ENCODE measurements around the gene PTPRF.
A peak's percentile ranks its signal among the peaks of the same experiment; 100 is the strongest.

PTPRF gene

DNA sequence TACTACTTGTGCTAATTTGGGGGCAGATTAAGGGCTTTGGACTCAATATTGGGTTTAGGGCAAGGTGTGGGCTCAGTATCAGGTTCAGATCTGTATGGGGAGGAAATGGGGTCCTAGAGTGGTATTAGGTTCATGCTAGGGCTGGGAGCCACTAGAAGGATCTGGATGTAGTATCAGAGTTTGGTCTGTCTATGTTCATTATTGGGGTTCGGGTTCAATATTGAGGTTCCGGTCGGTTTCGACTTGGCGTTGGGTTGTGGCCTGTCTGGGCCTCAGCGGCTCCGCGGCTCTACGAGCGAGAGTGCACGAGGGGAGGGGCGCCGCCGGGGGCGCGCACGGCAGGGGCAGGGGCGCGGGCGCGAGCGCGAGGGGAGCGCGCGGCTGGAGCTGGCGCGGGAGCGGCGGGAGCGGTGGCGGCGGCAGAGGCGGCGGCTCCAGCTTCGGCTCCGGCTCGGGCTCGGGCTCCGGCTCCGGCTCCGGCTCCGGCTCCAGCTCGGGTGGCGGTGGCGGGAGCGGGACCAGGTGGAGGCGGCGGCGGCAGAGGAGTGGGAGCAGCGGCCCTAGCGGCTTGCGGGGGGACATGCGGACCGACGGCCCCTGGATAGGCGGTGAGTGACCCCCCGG, at the start of gene PTPRF:
TSS of gene PTPRF (plus strand) at position 401 of the 624 bp plus-strand sequence. CDS start 14,193 bp downstream, outside the sequence.
- Histone ChIP-seq H3K27ac (ENCODE audit: low read length) (no peak within 1 kb of the TSS), H3K9me3 (ENCODE audit: insufficient read depth, low read length) (no peaks in the 10 kb centered on the region), H3K79me2 (ENCODE audit: low read length) (no peaks in the 10 kb centered on the region), H3K4me1 (ENCODE audit: low read length) (0 out of 2 replicates have a peak, but pooled peaks cover 3% of the 10 kb centered on the region), H3K27me3 (ENCODE audit: low read depth, low read length) (peaks cover 24% of the 10 kb centered on the region), H2AFZ (ENCODE audit: low read depth, low read length) (peak within 1 kb of the TSS; percentile 60; the same call in 1 of the 2 replicates), H3K9ac (ENCODE audit: low read length) (peak within 1 kb of the TSS; percentile 69), H3K4me2 (ENCODE audit: low read length) (peak within 1 kb of the TSS; percentile 96), H3K4me3 (ENCODE audit: low read length) (peak within 1 kb of the TSS; percentile 79), H3K36me3 (replicated peaks; ENCODE audit: low read depth, low read length) (no peaks in the 10 kb centered on the region), H4K20me1 (ENCODE audit: insufficient read depth, low read length) (no peaks in the 10 kb centered on the region)
- TF ChIP-seq CTCF (IDR thresholded peaks at IDR 0.05; ENCODE audit: low read depth, low read length) = no peak
- no peak for TF ChIP-seq EZH2phosphoT487 (IDR thresholded peaks at IDR 0.05; ENCODE audit: low read depth)

GRCh38 chr1:43481491-43481890, 49.2 kb upstream of the PTPRF start:
- TF ChIP-seq EZH2phosphoT487 (IDR thresholded peaks at IDR 0.05; ENCODE audit: low read depth) (no peak), CTCF (IDR thresholded peaks at IDR 0.05; ENCODE audit: low read depth, low read length) (no peak)
- H3K9ac ChIP-seq (ENCODE audit: low read length) = no peak overlapping the region
- no peak overlapping the region for H3K27ac ChIP-seq (ENCODE audit: low read length)
- no peaks in the 10 kb centered on the region for H3K4me1 ChIP-seq (ENCODE audit: low read length)
- peaks cover 4% of the 10 kb centered on the region; the same call in 1 of the 2 replicates for H3K27me3 ChIP-seq (ENCODE audit: low read depth, low read length)
- no peaks in the 10 kb centered on the region for H3K36me3 ChIP-seq (replicated peaks; ENCODE audit: low read depth, low read length)
- no peaks in the 10 kb centered on the region for H3K79me2 ChIP-seq (ENCODE audit: low read length)
- no peak overlapping the region for H2AFZ ChIP-seq (ENCODE audit: low read depth, low read length)
- H4K20me1 ChIP-seq (ENCODE audit: insufficient read depth, low read length) = no peaks in the 10 kb centered on the region
- H3K9me3 ChIP-seq (ENCODE audit: insufficient read depth, low read length) = no peaks in the 10 kb centered on the region
- H3K4me3 ChIP-seq (ENCODE audit: low read length) = no peak overlapping the region
- no peak overlapping the region for H3K4me2 ChIP-seq (ENCODE audit: low read length)

DNA sequence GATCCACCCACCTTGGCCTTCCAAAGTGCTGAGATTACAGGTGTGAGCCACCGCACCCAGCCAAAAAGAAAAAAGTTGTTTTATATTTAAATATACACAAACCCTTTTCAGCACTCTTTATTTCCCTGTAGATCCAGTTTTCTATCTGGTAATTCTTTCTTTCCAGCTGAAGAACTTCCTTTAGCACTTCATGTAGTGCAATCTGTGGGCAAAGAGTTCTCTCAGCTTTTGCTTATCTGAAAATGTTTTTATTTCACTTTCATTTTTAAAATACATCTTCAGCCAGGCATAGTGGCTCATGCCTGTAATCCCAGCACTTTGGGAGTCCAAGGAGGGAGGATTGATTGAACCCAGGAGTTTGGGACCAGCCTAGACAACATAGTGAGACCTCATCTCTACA, 48.5 kb upstream of the PTPRF start:
- no peak overlapping the region for H3K27ac ChIP-seq (ENCODE audit: low read length)
- no peak overlapping the region; the same call in 1 of the 2 replicates for H2AFZ ChIP-seq (ENCODE audit: low read depth, low read length)
- TF ChIP-seq EZH2phosphoT487 (IDR thresholded peaks at IDR 0.05; ENCODE audit: low read depth) = no peak
- no peak for TF ChIP-seq CTCF (IDR thresholded peaks at IDR 0.05; ENCODE audit: low read depth, low read length)
- no peak overlapping the region for H3K4me3 ChIP-seq (ENCODE audit: low read length)
- no peak overlapping the region for H3K9ac ChIP-seq (ENCODE audit: low read length)
- no peaks in the 10 kb centered on the region for H3K4me1 ChIP-seq (ENCODE audit: low read length)
- no peak overlapping the region for H3K4me2 ChIP-seq (ENCODE audit: low read length)
- H3K79me2 ChIP-seq (ENCODE audit: low read length) = no peaks in the 10 kb centered on the region
- H3K36me3 ChIP-seq (replicated peaks; ENCODE audit: low read depth, low read length) = no peaks in the 10 kb centered on the region
- H3K9me3 ChIP-seq (ENCODE audit: insufficient read depth, low read length) = no peaks in the 10 kb centered on the region
- H4K20me1 ChIP-seq (ENCODE audit: insufficient read depth, low read length) = no peaks in the 10 kb centered on the region
- H3K27me3 ChIP-seq (ENCODE audit: low read depth, low read length) = peaks cover 4% of the 10 kb centered on the region; the same call in 1 of the 2 replicates

- no peak overlapping the region for H2AFZ ChIP-seq (ENCODE audit: low read depth, low read length)
- no peak overlapping the region for H3K9ac ChIP-seq (ENCODE audit: low read length)
- no peak overlapping the region for H3K27ac ChIP-seq (ENCODE audit: low read length)
Measured at GRCh38 chr1:43484367-43484766, 46.3 kb upstream of the PTPRF start.

More at GRCh38 chr1:43484367-43484766, 46.3 kb upstream of the PTPRF start:
- no peaks in the 10 kb centered on the region for H3K79me2 ChIP-seq (ENCODE audit: low read length)
- H3K4me2 ChIP-seq (ENCODE audit: low read length) = no peak overlapping the region
- no peaks in the 10 kb centered on the region for H3K4me1 ChIP-seq (ENCODE audit: low read length)
- H3K36me3 ChIP-seq (replicated peaks; ENCODE audit: low read depth, low read length) = no peaks in the 10 kb centered on the region
- H3K9me3 ChIP-seq (ENCODE audit: insufficient read depth, low read length) = no peaks in the 10 kb centered on the region
- no peaks in the 10 kb centered on the region for H4K20me1 ChIP-seq (ENCODE audit: insufficient read depth, low read length)
- H3K27me3 ChIP-seq (ENCODE audit: low read depth, low read length) = peaks cover 4% of the 10 kb centered on the region; the same call in 1 of the 2 replicates
- no peak overlapping the region for H3K4me3 ChIP-seq (ENCODE audit: low read length)
- TF ChIP-seq EZH2phosphoT487 (IDR thresholded peaks at IDR 0.05; ENCODE audit: low read depth) = no peak
- TF ChIP-seq CTCF (IDR thresholded peaks at IDR 0.05; ENCODE audit: low read depth, low read length) = no peak

Measured in OCI-LY3 (cell line).